Stimulated activated CD8-positive, alpha-beta memory T cell treated with anti-CD3 and anti-CD28 coated beads, Interleukin-12 subunit alpha, Interleukin-12 subunit beta, amount 100 ng/mL, for 24 hours (primary cell): ENCODE data around the gene TREML2.
"Not testable (repeated sequence)": the region's sequence is repeated elsewhere in the genome, so short reads cannot be mapped to it uniquely, and the experiment has no call there.

Experiments used
- DNase-seq: peaks from one replicate; pipeline ENCODE4 v3.0.0-alpha.2; 2020; ENCODE audit errors: extremely low read depth

The TREML2 gene, protein sequence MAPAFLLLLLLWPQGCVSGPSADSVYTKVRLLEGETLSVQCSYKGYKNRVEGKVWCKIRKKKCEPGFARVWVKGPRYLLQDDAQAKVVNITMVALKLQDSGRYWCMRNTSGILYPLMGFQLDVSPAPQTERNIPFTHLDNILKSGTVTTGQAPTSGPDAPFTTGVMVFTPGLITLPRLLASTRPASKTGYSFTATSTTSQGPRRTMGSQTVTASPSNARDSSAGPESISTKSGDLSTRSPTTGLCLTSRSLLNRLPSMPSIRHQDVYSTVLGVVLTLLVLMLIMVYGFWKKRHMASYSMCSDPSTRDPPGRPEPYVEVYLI

DNA sequence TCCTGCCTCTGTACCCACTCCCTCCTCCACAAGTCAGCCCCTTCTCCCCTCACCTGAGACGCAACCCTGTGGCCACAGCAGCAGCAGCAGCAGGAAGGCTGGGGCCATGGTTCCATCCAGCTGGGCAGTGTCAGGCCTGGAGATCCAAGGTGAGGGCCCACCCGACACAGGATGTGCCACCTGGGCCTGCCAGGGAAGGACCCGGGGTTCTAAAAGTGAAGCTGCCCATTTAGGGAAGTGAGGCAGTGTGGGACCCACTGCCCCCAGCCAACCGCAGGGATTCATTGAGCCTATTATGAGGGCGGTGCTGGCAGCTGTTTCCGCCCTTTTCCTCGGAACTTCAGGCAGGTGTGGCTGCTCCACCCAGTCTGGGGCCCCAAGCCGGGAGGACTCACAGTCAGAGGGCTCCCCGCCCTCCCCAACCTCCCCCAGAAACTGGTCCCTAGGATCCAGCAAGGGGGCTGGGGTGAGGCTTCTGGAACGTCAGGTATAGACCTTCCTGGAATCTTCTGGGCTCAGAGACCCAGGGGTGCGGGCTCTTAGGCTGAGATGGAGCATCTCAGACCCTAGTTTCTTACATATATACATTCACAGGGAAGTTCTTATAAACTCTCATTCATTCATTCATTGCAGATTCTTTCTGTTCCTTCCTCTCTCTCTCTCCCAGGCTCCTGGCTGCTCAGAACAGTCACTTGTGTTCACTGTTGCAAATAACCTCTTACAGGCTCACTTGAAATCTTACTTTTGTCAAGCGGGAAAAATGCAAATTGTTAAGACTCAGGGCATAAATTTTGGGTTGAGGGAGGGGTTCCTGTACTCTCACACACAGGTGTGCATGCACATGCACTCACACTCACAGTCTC, at the start of gene TREML2:
Gene TREML2 (minus strand): TSS at position 249 of the 863 bp plus-strand sequence. CDS start 141 bp downstream, at position 108.
- DNase-seq = no peak

DNA sequence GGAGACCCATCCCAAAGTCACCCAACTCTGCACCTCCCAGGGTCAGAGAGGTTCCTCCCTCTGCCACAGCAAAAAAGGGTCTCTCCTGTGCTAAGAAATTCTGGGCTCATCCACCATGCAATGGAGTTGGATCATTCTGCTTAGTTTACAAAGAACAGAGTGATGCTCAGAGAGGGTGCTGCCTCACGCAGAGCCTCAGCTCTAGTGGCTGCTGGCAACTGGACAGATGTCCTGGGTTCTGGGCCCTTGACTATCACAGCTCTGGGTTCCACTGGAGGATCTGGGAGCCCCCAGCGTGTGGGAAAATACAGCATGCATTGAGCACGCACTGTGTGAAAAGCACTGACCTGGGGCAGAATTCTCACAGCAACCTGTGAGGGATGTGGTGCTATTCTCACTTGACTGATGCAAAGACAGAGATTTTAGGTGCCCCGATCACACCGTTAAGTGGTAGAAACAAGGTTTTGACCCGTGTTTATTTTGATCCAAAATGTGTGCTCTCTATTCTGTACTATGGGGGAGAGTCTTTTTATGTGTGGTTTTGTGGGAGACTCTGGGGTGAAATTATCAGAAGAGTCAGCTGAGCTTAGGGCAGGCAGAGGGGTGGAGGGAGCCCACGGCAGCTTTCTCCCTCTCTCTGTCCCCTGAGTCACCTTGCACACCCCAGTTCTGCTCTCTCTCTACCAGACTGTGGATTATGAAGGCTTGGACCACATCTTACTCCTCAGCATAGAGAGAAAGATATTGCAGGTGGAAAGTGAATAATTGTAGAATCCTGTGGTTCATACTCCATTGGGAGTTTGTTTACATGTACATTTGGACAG, 47.1 kb upstream of the TREML2 start:
- no peak for DNase-seq

DNA sequence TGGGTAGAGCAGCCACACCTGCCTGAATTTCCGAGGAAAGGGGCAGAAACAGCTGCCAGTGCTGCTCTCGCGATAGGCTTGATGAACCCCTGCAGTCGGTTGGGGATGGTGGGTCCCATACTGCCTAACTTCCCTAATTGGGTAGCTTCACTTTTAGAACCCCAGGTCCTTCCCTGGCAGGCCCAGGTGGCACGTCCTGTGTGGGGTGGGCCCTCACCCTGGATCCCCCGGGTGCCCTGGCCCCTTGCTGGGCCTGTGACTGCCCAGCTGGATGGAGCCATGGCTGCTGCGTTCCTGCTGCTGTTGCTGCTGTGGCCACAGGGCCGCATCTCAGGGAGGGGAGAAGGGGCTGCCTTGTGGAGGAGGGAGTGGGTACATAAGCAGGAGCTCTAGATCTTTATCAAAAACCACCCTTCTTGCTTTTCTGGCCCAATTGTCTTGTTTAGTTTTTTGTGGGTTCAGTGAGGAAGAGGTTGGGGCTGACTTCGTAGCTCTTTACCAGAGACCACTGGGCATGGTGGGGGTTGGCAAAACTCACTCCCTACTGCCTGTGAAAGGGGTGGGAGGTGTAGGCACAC, 46.4 kb upstream of the TREML2 start:
- DNase-seq = no peak

DNA sequence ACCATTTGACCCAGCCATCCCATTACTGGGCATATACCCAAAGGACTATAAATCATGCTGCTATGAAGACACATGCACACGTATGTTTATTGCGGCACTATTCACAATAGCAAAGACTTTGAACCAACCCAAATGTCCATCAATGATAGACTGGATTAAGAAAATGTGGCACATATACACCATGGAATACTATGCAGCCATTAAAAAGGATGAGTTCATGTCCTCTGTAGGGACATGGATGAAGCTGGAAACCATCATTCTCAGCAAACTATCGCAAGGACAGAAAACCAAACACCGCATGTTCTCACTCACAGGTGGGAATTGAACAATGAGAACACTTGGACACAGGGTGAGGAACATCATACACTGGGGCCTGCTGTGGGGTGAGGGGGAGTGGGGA, 45.6 kb upstream of the TREML2 start:
- DNase-seq = not testable (repeated sequence)

DNA sequence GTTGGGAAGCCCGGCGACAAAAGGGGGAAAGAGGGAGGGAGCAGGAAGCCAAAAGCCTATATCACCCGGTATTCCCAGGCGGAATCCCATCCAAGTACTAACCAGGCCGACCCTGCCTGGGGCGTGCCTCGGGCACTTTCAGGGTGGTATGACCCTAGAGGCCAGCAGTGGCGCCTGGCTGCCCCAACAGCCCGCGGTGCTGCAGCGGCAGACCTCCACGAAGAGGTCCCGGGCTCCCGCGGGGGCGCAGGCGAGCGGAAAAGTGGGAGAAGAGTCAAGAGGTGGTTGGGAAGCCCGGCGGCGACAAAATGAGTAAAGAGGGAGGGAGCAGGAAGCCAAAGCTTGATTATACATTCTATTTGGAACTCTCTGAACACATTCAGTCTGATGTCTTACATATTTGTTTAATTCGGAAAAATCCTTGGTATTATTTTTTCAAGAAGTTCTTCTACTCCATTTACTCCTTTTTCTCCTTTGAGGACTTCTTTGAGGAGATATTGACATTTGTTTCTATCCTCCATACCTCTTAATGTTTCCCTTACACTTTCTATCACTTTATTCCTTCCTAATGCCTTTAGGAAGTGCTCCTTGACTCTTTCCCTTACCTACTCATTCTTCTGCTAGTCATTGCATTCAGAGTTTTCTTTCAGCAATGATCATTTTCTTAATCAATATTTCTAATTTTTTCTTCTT, 38.7 kb upstream of the TREML2 start:
- no peak for DNase-seq

DNA sequence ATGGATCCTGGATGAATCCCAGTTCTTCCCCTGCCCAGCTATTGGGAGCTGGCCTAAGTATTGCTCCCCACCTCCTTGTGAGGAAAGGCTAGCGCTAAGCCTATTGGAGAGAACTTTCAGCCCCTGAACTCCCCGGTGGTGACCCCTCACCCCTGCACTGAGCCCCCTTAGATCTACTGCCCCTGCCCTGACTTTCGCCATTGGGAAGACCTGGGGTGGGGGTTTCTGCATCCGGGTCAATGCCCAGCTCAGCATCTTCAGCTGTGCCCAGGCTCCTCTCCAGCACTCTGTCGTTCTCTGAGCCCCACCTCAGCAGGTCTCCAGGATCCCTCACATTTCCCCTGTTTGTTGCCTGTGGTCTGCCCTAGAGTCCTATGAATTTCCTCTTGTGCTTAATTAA, 36.2 kb upstream of the TREML2 start:
- no peak for DNase-seq

DNA sequence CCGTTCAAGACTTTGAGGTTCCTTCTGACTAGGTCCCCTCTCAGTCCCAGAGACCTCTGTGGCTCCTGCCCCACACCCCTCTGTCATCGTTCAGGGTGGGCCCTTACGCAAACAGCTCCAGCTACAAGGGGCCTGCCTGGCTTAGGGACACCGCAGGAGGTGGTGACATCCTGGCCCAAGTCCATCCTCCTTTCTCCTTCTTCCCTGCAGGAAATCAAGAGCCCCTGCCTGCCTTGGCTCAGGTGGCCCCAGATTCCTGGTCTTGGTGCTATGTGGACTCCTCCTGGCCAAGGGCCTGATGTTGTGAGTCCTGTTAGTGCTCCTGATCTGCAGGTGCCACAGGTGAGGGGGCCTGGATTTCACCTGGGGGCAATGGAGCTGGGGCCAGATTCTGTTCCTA, 35.3 kb upstream of the TREML2 start:
- DNase-seq = no peak

DNA sequence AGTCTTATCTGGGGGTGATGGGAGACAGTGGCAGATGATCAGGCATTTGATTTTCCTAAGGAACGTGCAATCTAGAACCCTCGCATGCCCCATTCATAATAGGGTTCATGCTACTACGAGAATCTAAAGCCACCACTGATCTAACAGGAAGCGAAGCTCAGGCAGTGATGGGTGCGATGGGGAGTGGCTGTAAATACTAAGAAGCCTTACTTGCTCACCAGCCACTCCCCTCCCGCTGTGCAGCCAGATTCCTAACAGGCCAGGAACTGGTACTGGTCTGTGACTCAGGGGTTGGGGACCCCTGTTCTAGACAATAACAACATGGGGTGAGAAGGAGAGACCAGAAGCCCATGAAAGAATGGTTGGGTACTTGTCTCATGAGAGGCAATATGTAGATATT, 31.7 kb upstream of the TREML2 start:
- DNase-seq = no peak

DNA sequence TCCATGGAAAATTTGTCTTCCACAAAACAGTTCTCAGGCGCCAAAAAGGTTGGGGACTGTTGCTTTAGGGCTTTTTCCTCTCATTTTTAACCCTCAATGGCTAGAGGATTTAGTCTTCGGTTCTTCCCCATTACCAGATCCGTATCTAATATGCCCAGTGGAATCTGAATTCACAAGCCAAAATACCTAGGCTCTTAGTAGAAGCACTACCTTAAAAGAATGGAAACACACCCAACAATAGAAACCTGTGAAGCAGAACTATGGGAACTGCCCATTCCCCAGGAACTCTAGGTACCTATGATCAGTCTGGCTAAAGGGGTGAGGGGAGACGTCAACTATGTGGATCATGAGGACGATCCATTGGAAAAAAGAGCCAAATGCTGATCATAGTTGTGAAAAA, 30.3 kb upstream of the TREML2 start:
- no peak for DNase-seq

DNA sequence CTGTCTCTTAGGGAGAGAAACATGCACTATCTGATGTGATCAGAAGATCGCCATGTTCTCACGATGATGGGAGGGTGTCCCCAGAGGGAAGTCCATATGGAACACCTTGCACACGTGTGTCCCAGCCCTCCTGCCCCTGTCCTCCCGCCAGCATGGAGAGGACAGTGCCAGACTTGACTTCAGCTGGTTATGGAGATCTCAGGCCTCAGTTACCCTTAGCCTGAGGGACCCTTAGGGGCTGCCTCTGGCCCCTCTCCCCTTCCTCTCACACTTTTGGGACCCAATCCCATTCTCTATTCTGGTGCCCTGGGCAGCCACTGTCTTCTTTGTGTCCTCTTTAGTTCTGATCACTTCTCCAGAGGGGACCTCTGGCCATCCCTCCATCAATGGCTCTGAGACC, 28.8 kb upstream of the TREML2 start:
- DNase-seq = no peak

DNA sequence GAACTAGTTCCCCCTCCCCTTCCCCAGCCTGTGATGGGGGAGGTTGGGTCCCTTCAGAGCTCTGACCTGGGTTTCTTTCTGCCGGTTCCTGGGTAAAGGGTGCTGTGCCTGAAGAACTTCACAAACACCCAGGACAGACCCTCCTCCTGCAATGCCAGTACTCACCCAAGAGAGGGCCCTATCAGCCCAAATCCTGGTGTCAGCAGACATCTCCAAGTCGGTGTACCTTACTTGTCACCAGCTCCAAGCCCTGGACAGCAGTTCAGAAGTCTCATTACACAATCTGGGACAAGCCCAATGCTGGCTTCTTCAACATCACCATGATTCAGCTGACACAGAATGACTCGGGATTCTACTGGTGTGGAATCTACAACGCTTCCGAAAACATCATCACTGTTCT, 27.7 kb upstream of the TREML2 start:
- DNase-seq = no peak

DNA sequence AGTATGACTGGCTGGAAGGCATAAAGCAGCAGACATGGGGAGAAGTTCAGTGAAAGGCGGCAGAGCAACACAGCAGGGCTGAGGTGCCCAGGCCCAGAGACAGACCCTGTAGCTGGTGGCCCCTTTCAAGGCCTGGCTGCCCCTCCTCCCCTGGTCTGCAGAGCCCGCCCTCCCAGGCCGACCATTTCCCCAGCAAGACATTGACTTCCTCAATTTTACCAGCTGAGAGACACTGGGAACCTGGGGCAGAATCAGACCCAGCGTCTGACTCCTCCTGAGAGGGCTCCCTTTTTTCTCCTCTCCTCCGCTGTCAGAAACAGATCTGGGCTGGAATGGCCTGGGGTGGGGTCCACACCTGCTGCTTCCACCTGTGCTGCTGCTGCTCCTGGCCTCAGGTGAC, 27.1 kb upstream of the TREML2 start, which contains the start of gene TREML4:
Gene TREML4 (plus strand): TSS at position 254 of the 400 bp plus-strand sequence. CDS start 79 bp downstream, at position 333.
- no peak for DNase-seq

DNA sequence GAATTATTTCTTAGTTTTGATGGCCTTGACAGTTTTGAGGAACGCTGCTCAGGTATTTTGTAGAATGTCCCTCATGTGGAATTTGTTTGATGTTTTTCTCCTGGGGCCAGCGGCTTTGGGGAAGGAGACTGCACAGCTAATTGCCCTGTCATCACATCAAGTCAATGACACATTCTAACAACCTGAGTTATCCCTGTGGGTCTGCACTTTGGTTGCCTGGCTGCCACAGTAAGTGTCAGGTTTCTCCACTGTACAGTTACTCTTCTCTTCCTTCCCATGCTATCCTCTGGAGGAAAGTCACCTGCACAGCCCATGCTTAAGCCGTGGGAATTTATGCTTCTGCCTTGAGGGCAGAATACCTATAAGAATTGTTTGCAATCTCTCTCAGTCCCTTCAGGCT, 25.8 kb upstream of the TREML2 start:
- DNase-seq = no peak

DNA sequence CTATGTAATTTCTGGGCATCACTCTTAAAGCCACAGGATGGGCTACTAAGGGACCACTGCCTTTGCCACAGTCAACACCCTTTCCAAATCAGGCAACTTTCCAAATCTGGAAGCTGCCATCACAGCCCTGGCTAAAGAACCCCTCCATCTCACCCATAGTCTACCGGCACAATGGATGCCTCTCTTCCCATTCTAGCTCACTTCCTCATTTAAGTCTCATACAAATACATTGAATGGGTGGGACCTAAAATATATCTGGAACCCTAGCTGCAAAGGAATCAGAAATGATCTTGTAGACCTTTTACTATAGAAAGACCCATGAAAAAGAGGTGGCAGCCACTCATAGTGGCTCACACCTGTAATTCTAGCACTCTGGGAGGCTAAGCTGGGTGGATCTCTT, 23.9 kb upstream of the TREML2 start:
- no peak for DNase-seq

DNA sequence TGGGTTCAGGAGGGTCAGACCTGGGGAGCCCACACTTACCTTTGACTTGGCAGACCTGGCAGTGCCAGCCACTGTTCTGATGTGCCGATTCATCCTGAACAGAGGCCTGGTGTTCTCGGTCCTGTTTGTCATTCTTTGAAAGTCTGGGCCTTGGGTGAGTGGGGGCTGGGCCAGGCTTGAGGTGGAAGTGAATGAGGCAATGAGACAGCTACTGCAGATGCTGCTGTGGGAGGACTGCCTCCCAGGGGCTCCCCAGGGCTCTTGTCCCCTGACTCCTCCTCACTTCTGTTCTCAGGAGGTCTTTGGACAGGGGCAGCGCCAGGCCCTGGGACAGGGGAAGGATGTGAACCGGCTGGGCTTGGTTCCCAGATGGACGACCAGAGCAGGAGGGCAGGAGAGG, 21.6 kb upstream of the TREML2 start:
- no peak for DNase-seq

DNA sequence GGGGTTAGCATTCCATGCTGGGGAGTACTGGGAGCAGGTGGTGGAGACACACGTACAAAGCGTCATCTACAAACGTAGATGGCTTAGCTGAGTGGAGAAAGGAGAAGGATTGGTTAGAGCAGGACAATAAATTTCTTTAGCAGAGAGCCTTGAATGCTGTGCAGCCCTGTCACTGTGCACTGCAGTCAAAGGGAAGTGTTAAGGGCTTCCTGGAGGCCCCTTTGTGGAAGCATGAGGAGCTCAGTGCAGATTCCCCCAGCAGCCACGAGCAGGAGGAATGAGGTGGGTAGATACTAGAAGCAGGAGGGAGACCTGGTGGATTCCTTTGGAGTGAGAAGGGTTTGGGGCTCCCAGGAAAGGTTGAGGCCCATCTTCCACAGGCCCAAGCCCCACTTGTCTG, 21.1 kb upstream of the TREML2 start:
- DNase-seq = no peak

DNA sequence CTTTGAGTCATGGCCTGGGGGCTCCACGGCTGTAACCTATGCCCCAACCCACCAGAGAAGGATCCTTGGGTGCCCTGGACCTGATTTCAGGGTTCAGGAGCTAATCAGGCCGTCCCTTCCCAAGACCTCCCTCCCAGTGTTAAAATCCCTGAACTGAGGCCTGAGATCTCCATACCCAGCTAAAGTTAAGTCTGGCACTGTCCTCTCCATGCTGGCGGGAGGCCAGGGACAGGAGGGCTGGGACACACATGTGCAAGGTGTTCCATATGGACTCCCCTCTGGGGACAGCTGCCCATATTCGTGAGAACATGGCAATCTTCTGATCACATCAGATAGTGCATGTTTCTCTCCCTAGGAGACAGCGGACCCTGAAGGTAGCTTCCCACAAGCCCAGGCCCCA, 15.7 kb upstream of the TREML2 start:
- no peak for DNase-seq

DNA sequence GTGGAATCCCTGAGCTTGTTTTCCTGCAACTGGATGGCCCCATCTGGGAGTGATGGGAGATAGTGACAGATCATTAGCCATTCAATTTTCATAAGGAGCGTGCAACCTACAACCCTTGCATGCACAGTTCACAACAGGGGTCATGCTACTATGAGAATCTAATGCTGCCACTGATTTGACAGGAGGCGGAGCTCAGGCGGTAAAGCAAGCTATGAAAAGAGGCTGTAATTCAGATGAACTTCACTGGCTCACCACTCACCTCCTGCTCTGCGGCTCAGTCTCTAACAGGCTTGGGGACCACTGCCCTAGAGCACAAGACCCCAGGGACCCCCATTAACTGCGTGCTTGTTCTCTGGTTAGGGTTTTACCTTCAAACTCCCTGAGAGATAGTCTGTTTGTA, 14.8 kb upstream of the TREML2 start:
- DNase-seq = no peak

DNA sequence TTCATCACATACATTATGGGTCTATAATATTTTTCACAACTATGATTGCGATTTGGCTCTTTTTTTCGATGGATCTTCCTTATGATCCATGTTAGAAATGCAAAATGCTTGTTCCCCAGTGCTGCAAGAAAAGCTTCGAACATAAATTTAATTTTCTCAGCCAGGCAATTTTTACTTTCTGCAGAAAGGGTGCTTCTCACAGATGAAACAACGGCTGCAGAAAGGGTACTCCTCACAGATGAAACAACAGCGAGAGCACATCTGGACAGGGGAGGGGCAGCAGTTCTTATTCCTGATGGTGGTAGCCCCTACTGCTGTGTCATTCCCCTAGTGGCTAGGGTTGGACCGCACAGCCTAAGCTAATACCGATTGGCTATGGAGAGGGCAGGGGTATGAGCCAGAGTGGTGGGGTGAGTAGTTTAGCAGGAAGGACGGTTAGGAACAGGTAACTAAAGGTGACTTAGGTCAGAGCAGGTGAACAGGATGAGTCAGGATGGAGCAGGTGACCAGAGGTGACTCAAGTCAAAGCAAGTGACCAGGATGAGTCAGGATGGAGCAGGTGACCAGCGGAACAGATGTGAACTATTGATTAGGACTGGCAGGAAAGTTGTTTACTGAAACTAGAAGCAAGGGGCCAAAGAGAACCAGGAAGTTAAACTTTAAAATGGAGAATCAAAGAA, 13.8 kb upstream of the TREML2 start:
- DNase-seq = no peak

DNA sequence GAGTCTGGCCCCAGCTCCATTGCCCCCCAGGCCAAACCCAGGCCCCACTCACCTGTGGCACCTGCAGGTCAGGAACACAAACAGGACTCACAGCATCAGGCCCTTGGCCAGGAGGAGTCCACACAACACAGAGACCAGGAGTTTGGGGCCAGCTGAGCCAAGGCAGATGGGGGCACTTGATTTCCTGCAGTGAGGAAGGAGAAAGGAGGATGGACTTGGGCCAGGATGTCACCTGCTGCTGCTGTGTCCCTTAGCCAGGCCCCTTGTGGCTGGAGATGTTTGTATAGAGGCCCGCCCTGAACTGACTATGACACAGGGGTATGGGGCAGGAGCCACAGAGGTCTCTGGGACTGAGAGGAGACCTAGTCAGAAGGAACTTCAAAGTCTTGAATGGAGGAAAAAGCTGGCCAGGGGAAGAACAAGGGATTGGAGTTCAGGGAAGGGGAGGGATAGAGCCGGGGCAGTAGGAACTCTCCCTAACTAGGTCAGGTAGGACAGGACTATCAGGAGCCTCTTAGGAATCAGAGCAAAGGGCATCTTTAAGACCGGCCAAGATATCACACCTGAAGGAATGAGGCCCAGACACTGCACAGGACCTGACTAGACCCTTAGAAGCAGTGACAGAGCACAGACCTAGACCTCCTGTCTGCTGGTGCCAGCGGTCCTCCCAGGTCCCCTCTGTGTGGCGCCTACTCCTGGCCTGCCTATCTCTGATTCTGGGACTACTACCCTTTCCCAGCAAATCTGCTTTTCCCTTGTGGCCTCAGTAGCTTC, 8.8 kb upstream of the TREML2 start:
- DNase-seq = no peak
